ENCODE results near the gene UIMC1. TPM values are rescaled to one million over a fixed set of nuclear protein-coding genes. Genes with fewer than 3 reads are reported as not detected.

The UIMC1 gene
- total and polyA plus RNA-seq, 2 experiments from 2014 or later: 12.6 to 28.2 TPM

DNA sequence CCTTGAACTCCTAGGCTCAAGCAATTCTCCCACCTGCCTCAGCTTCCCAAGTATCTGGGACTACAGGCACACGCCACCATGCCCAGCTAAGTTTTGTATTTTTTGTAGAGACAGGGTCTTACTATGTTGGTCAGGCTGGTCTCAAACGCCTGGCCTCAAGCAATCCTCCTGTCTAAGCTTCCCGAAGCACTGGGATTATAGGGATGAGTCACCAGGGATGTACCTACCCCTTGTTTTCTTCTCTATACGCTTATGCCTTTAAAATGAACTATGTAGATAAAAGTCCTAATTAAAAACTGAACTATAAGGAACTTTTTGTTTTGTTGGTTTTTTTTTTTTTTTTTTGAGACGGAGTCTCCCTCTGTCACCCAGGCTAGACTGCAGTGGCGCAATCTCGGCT lies 25.8 kb downstream of the UIMC1 start:
- Histone ChIP-seq H3K9me2 (replicated peaks; ENCODE audit: insufficient read depth) (no peaks in the 10 kb centered on the region), H3K9me3 (ENCODE audit: low read depth) (no peaks in the 10 kb centered on the region), H3K27ac (no peak overlapping the region), H3K36me3 (replicated peaks; ENCODE audit: insufficient read depth, low read depth) (no peaks in the 10 kb centered on the region), H4K20me1 (ENCODE audit: insufficient read depth, poor library complexity, severe bottlenecking) (peaks cover 5% of the 10 kb centered on the region), H3K4me2 (no peak overlapping the region), H3K4me1 (ENCODE audit: insufficient read depth) (no peaks in the 10 kb centered on the region), H2AFZ (no peak overlapping the region), H3K4me3 (no peak overlapping the region), H3K79me2 (peaks cover 48% of the 10 kb centered on the region), H3K27me3 (no peaks in the 10 kb centered on the region)
- 87% methylated on average over 7 of the region's 7 CpGs for WGBS (ENCODE audit: low lambda C conversion rate, missing lambda C conversion rate)
- DNase-seq (ENCODE audit: low spot score): no peak
- TF ChIP-seq EZH2 (IDR thresholded peaks at IDR 0.05; ENCODE audit: borderline replicate concordance) (no peak), EZH2phosphoT487 (IDR thresholded peaks at IDR 0.05; ENCODE audit: low read depth, severe bottlenecking, unreplicated experiment) (no peak)
- TF ChIP-seq, protein P1, sequence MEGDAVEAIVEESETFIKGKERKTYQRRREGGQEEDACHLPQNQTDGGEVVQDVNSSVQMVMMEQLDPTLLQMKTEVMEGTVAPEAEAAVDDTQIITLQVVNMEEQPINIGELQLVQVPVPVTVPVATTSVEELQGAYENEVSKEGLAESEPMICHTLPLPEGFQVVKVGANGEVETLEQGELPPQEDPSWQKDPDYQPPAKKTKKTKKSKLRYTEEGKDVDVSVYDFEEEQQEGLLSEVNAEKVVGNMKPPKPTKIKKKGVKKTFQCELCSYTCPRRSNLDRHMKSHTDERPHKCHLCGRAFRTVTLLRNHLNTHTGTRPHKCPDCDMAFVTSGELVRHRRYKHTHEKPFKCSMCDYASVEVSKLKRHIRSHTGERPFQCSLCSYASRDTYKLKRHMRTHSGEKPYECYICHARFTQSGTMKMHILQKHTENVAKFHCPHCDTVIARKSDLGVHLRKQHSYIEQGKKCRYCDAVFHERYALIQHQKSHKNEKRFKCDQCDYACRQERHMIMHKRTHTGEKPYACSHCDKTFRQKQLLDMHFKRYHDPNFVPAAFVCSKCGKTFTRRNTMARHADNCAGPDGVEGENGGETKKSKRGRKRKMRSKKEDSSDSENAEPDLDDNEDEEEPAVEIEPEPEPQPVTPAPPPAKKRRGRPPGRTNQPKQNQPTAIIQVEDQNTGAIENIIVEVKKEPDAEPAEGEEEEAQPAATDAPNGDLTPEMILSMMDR (IDR thresholded peaks at IDR 0.05; ENCODE audit: poor library complexity): no peak

DNA sequence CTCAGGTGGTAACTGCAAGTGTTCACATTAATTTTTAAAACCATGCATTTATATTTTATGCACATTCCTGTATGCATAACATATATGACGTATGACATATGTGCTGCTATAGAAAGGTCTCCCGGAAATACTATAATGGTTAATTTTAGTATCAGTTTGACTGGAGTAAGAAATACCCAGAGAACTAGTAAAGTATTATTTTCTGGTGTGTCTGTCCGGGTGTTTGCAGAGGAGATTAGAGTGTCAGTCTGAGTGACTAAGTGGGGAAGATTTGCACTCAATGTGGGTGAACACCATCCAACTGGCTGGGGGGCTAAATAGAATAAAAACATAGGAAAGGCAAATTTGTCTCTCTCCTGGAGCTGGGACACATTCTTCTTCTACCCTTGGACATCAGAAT lies 26.9 kb downstream of the UIMC1 start:
- no peak for DNase-seq (ENCODE audit: low spot score)
- Histone ChIP-seq H3K79me2 (peaks cover 38% of the 10 kb centered on the region), H3K9me2 (replicated peaks; ENCODE audit: insufficient read depth) (no peaks in the 10 kb centered on the region), H2AFZ (no peak overlapping the region), H4K20me1 (ENCODE audit: insufficient read depth, poor library complexity, severe bottlenecking) (peaks cover 10% of the 10 kb centered on the region), H3K27me3 (no peaks in the 10 kb centered on the region), H3K4me1 (ENCODE audit: insufficient read depth) (no peaks in the 10 kb centered on the region), H3K4me2 (no peak overlapping the region), H3K4me3 (no peak overlapping the region), H3K27ac (no peak overlapping the region), H3K9me3 (ENCODE audit: low read depth) (no peaks in the 10 kb centered on the region), H3K36me3 (replicated peaks; ENCODE audit: insufficient read depth, low read depth) (no peaks in the 10 kb centered on the region)
- TF ChIP-seq EZH2phosphoT487 (IDR thresholded peaks at IDR 0.05; ENCODE audit: low read depth, severe bottlenecking, unreplicated experiment) (no peak), EZH2 (IDR thresholded peaks at IDR 0.05; ENCODE audit: borderline replicate concordance) (no peak)
- TF ChIP-seq, protein P1 (IDR thresholded peaks at IDR 0.05; ENCODE audit: poor library complexity): no peak
- 91% methylated on average over 3 of the region's 3 CpGs for WGBS (ENCODE audit: low lambda C conversion rate, missing lambda C conversion rate)

DNA sequence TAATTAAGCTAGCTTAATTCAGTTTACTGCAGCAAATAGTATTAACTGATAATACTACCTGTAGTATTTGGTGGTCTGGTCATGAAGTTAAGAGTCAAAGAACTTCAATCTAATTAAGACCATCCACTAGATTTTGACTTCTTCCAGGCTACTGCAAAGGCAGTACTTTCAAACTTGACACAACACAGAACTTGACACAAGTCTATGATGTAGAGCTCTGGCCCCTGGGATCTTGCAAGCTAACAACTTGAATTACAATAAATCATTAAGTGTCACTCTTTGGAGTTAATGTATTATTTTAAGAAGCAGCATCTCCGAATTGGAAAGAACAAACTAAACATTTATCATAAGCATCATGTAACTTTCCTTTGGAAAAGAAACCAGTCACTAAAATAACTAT lies 40.9 kb downstream of the UIMC1 start:
- no peaks in the 10 kb centered on the region for H4K20me1 ChIP-seq (ENCODE audit: insufficient read depth, poor library complexity, severe bottlenecking)
- H3K9me2 ChIP-seq (replicated peaks; ENCODE audit: insufficient read depth): no peaks in the 10 kb centered on the region
- no peak overlapping the region for H3K4me2 ChIP-seq
- TF ChIP-seq EZH2 (IDR thresholded peaks at IDR 0.05; ENCODE audit: borderline replicate concordance) (no peak), EZH2phosphoT487 (IDR thresholded peaks at IDR 0.05; ENCODE audit: low read depth, severe bottlenecking, unreplicated experiment) (no peak)
- TF ChIP-seq, protein P1 (IDR thresholded peaks at IDR 0.05; ENCODE audit: poor library complexity): no peak
- no peak overlapping the region for H2AFZ ChIP-seq
- no peak overlapping the region for H3K27ac ChIP-seq
- H3K9me3 ChIP-seq (ENCODE audit: low read depth): no peaks in the 10 kb centered on the region
- H3K4me1 ChIP-seq (ENCODE audit: insufficient read depth): no peaks in the 10 kb centered on the region
- no peaks in the 10 kb centered on the region for H3K79me2 ChIP-seq
- no peak for DNase-seq (ENCODE audit: low spot score)
- WGBS (ENCODE audit: low lambda C conversion rate, missing lambda C conversion rate): 63% methylated on average over 1 of the region's 1 CpG
- no peaks in the 10 kb centered on the region for H3K36me3 ChIP-seq (replicated peaks; ENCODE audit: insufficient read depth, low read depth)
- H3K4me3 ChIP-seq: no peak overlapping the region
- no peaks in the 10 kb centered on the region for H3K27me3 ChIP-seq

DNA sequence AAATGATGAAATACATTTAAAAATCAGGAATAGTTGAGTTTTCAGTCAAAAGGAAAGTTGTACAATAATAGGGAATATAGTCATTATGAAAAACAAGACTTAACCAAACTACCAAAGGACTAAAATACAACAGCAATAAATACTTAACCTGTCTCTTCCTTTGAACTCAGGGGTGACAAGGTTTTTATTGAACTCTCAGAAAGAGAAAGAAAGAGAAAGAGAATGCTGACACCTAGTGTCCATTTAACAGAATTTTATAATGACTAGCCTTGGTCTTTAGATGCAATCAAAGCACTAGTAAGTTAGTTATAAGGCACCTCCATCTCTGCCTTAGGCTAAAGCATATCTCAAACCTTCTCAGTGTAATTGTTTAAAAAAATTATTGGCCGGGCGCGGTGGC lies 47.5 kb downstream of the UIMC1 start:
- Histone ChIP-seq H3K9me2 (replicated peaks; ENCODE audit: insufficient read depth) (no peaks in the 10 kb centered on the region), H3K4me3 (no peak overlapping the region), H3K36me3 (replicated peaks; ENCODE audit: insufficient read depth, low read depth) (no peaks in the 10 kb centered on the region), H3K4me2 (no peak overlapping the region), H4K20me1 (ENCODE audit: insufficient read depth, poor library complexity, severe bottlenecking) (no peaks in the 10 kb centered on the region), H3K27me3 (no peaks in the 10 kb centered on the region), H3K9me3 (ENCODE audit: low read depth) (no peaks in the 10 kb centered on the region), H2AFZ (no peak overlapping the region), H3K79me2 (peaks cover 7% of the 10 kb centered on the region), H3K4me1 (ENCODE audit: insufficient read depth) (no peaks in the 10 kb centered on the region), H3K27ac (no peak overlapping the region)
- peak; percentile 51 for DNase-seq (ENCODE audit: low spot score)
- TF ChIP-seq, protein P1 (IDR thresholded peaks at IDR 0.05; ENCODE audit: poor library complexity): peak; percentile 63
- TF ChIP-seq EZH2 (IDR thresholded peaks at IDR 0.05; ENCODE audit: borderline replicate concordance): no peak
- 61% methylated on average over 3 of the region's 3 CpGs for WGBS (ENCODE audit: low lambda C conversion rate, missing lambda C conversion rate)
